ENCODE results near the gene NCKAP5. TPM values are rescaled to one million over a fixed set of nuclear protein-coding genes. Genes with fewer than 3 reads are reported as not detected.

Gene NCKAP5
- total and polyA plus RNA-seq, 9 donors, result 0.80 to 2.7 (median 2.2) TPM

DNA sequence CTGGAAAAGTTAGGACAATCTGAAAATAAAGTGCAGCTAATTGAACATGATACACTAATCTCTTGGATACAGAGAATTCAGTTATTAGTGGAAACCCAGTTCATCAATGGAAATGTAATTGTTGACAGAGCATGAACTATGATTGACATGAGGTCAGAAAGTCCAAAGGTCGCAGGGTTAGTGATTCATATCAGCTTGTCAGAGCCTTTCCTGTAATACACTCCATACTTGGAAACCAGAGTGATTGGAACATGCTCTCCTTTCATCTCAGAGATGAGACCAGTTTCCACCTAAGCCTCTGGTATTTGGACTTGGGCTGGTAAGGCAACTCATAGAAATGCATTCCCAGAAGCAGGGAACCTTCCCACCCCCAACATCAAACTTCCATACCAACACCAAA is 8.5 kb upstream of the NCKAP5 start:
- TF ChIP-seq EP300 (IDR thresholded peaks at IDR 0.05) (no peak), POLR2A (IDR thresholded peaks at IDR 0.05) (no peak)
- TF ChIP-seq, protein P1, sequence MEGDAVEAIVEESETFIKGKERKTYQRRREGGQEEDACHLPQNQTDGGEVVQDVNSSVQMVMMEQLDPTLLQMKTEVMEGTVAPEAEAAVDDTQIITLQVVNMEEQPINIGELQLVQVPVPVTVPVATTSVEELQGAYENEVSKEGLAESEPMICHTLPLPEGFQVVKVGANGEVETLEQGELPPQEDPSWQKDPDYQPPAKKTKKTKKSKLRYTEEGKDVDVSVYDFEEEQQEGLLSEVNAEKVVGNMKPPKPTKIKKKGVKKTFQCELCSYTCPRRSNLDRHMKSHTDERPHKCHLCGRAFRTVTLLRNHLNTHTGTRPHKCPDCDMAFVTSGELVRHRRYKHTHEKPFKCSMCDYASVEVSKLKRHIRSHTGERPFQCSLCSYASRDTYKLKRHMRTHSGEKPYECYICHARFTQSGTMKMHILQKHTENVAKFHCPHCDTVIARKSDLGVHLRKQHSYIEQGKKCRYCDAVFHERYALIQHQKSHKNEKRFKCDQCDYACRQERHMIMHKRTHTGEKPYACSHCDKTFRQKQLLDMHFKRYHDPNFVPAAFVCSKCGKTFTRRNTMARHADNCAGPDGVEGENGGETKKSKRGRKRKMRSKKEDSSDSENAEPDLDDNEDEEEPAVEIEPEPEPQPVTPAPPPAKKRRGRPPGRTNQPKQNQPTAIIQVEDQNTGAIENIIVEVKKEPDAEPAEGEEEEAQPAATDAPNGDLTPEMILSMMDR (IDR thresholded peaks at IDR 0.05), result no peak
- H3K4me1 ChIP-seq (ENCODE audit: insufficient read depth), result no peaks in the 10 kb centered on the region
- H3K27me3 ChIP-seq, result no peaks in the 10 kb centered on the region
- no peaks in the 10 kb centered on the region for H3K9me3 ChIP-seq
- no peak overlapping the region for H3K4me3 ChIP-seq
- H3K27ac ChIP-seq, result no peak overlapping the region
- no peaks in the 10 kb centered on the region for H3K36me3 ChIP-seq
- intact Hi-C loops (cut with DNase I), result no loop called here
- DNase-seq, result no peak
- WGBS, 3 donors, result 64 to 97% (median 76%) methylated on average over 1 of the region's 1 CpG

- H3K4me1 ChIP-seq (ENCODE audit: insufficient read depth), result no peaks in the 10 kb centered on the region
- no peaks in the 10 kb centered on the region for H3K9me3 ChIP-seq
- intact Hi-C loops (cut with DNase I), result no loop called here
- H3K27me3 ChIP-seq, result no peaks in the 10 kb centered on the region
- no peaks in the 10 kb centered on the region for H3K36me3 ChIP-seq
- WGBS, 3 donors, result 89 to 100% (median 92%) methylated on average over 1 of the region's 1 CpG
- H3K4me3 ChIP-seq, result no peak overlapping the region
- no peak for DNase-seq
- no peak overlapping the region for H3K27ac ChIP-seq
- TF ChIP-seq POLR2A (IDR thresholded peaks at IDR 0.05) (no peak), EP300 (IDR thresholded peaks at IDR 0.05) (no peak)
- TF ChIP-seq, protein P1 (IDR thresholded peaks at IDR 0.05), result no peak
Measured at GRCh38 chr2:133574620-133575019, 6.4 kb upstream of the NCKAP5 start.

- H3K9me3 ChIP-seq, result no peaks in the 10 kb centered on the region
- H3K4me3 ChIP-seq, result no peak overlapping the region
- DNase-seq, result no peak
- no peaks in the 10 kb centered on the region for H3K36me3 ChIP-seq
- TF ChIP-seq, protein P1 (IDR thresholded peaks at IDR 0.05), result no peak
- no peak for TF ChIP-seq POLR2A (IDR thresholded peaks at IDR 0.05)
- no peak for TF ChIP-seq EP300 (IDR thresholded peaks at IDR 0.05)
- no peak overlapping the region for H3K27ac ChIP-seq
- intact Hi-C loops (cut with DNase I), result no loop called here
- 69 to 76% (median 70%) methylated on average over 5 of the region's 5 CpGs for WGBS, 3 donors
- no peaks in the 10 kb centered on the region for H3K27me3 ChIP-seq
- no peaks in the 10 kb centered on the region for H3K4me1 ChIP-seq (ENCODE audit: insufficient read depth)
Measured at GRCh38 chr2:133574186-133574585, 5.9 kb upstream of the NCKAP5 start.

- Histone ChIP-seq H3K4me1 (ENCODE audit: insufficient read depth) (no peaks in the 10 kb centered on the region), H3K27me3 (no peaks in the 10 kb centered on the region), H3K4me3 (no peak overlapping the region), H3K27ac (no peak overlapping the region), H3K9me3 (no peaks in the 10 kb centered on the region), H3K36me3 (no peaks in the 10 kb centered on the region)
- WGBS, 3 donors, result 79 to 81% (median 79%) methylated on average over 6 of the region's 6 CpGs
- TF ChIP-seq POLR2A (IDR thresholded peaks at IDR 0.05) (no peak), EP300 (IDR thresholded peaks at IDR 0.05) (no peak)
- TF ChIP-seq, protein P1 (IDR thresholded peaks at IDR 0.05), result no peak
- no peak for DNase-seq
- intact Hi-C loops (cut with DNase I), result no loop called here
Measured at GRCh38 chr2:133573491-133574162, 5.4 kb upstream of the NCKAP5 start.

Measured in ovary (tissue), 9 donors.